ENCODE measurements around the gene C9orf43.
"Not testable (repeated sequence)": the region's sequence is repeated elsewhere in the genome, so short reads cannot be mapped to it uniquely, and the experiment has no call there.

The C9orf43 gene, protein sequence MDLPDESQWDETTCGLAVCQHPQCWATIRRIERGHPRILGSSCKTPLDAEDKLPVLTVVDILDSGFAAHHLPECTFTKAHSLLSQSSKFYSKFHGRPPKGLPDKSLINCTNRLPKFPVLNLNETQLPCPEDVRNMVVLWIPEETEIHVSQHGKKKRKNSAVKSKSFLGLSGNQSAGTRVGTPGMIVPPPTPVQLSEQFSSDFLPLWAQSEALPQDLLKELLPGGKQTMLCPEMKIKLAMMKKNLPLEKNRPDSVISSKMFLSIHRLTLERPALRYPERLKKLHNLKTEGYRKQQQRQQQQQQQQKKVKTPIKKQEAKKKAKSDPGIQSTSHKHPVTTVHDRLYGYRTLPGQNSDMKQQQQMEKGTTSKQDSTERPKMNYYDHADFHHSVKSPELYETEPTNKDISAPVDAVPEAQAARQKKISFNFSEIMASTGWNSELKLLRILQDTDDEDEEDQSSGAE

DNA sequence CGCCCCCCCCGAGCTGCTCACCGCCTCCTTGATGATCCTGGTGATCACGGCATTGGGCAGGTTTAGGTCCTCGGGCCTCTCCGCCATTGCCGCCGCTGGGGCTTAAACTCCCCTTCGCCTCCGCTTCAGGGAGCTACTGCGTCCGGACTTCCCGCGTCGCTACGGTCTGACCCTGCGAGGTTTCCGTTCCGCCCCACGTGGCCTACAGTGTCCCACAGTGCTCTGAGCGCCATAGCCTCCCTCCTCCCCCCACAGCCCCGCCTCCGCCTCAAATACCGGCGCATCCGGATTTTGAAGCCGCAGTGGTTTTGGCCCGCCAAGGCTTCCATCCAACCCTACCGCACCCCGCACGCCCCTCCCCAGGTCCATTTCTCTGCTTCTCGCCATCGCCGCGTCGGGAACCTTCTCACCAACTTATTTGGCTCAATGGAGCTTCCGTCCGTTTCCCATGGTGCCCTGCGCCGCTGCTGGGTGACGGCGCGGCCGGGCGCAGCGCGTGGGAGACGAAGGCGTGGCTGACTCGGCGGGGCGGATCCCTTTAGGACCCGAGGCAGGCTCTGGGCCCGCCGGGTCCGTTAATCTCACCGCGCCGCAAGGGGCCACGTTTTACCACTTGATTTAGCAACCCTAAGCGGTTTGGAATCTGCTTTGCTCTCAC, at the start of gene C9orf43, which contains the start of gene POLE3:
TSS of gene C9orf43 (plus strand) at position 541 of the 658 bp plus-strand sequence. CDS start 2,747 bp downstream, outside the sequence.
TSS of gene POLE3 (minus strand) at position 469 of the 658 bp plus-strand sequence. CDS start at position 87, 382 bp downstream.
- peak within 1 kb of the TSS; percentile 92 for H3K4me3 ChIP-seq (ENCODE audit: low read depth, low read length)

DNA sequence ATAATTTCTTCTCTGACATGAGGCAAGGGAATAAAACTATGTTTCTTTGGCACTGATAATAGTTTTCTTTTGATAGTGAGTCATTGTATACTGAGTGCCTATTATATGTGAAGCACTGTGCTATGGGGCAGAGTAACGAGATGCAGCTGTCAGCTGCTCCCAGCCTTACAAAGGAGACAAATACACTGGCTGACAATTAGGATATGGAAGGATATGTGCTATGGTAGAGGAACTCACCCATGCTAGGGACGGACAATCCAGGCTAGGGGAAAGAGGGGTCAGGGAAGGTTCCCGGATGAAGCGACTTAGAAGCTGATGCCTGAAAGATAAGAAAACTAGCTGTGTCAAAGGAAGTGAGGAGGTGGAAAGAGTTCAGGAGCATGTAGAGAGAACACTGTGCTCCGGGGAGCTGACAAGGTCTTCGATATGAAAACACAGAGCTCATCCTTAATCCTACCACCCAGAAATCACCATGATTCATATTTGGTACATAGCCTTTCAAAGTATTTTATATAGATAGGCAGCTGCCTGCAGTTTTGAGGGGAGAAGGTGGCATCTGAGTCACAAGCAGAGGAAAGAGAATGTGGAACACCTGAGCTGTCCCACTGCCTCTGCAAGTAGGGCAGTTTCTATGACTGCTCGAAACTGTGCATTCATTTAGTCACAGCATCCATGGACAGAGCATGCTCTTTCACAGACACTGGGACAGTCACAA, 49.1 kb upstream of the C9orf43 start:
- H3K4me3 ChIP-seq (ENCODE audit: low read depth, low read length), result no peak overlapping the region

DNA sequence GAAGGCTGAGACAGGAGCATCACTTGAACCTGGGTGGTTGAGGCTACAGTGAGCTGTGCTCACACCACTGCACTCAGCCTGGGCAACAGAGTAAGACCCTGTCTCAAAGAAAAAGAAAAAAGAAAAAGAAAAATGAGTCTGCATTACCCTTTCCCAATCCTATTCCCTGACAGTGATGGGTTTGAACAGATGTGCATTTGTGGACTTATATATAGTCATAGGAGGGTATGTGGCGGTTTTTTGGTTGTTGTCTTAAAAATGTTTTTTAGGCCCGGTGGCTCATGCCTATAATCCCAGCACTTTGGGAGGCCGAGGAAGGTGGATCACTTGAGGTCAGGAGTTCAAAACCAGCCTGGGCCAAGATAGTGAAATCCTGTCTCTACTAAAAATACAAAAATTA, 47.2 kb upstream of the C9orf43 start:
- H3K4me3 ChIP-seq (ENCODE audit: low read depth, low read length), result no peak overlapping the region

DNA sequence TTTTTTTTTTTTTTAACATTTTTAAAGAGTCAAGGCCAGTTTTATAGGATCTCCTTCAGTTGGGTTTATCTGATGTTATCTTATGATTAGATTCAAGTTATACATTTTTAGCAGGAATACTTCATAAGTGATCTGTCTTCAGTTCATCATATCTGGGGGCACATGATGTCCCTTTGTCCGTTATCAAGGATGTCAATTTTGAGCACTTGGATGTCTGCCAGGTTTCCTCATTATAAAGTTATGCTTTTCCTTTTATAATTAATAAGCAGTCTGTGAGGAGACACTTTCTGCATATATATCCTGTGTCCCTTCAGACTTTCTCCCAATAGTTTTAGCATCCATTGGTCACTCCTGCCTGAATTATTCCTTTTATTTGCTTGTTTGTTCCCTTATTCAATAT, 45.6 kb upstream of the C9orf43 start:
- no peak overlapping the region for H3K4me3 ChIP-seq (ENCODE audit: low read depth, low read length)

DNA sequence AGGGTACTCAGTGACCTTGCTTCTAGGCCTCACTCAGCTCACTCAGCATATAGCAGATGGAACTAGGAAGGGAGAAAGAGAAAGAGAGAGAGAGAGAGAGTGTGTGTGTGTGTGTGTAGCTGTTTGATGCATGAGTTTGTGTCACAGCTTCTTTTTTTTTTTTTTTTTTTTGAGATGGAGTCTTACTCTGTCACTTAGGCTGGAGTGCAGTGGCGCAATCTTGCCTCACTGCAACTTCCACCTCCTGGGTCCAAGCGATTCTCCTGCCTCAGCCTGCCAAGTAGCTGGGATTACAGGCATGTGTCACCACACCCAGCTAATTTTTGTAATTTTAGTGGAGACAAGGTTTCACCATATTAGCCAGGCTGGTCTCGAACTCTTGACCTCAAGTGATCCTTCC, 44.9 kb upstream of the C9orf43 start:
- not testable (repeated sequence) for H3K4me3 ChIP-seq (ENCODE audit: low read depth, low read length)

DNA sequence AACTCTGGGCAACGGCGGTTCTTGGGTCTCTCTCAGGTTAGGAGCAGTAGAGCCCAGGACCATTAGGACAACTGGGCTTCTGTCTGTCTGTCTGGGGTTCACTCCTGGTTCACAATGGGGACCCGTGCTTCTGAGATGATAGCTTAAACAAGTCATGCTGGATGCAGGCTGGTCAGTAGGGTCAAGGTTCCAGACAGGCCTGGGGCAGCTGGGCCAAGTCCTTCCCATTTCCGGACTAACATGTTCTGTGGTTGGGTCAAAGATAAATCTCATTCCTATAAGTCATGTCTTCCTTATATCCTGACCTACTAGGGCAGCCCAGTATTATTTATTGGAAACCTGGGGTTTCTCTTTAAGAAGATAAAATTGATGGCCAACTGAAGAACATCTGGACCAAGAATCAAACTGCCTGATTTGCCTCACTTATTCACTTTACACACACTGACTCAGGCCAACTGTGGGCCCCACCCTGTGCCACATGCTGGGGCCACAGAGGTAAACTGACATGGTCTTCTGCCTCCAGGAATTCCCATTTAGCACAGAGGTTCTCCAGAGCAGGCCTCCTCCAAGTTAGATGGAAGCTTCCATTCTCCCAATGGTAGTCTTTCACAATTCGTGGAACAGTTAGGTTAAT, 42.1 kb upstream of the C9orf43 start:
- no peak overlapping the region for H3K4me3 ChIP-seq (ENCODE audit: low read depth, low read length)

DNA sequence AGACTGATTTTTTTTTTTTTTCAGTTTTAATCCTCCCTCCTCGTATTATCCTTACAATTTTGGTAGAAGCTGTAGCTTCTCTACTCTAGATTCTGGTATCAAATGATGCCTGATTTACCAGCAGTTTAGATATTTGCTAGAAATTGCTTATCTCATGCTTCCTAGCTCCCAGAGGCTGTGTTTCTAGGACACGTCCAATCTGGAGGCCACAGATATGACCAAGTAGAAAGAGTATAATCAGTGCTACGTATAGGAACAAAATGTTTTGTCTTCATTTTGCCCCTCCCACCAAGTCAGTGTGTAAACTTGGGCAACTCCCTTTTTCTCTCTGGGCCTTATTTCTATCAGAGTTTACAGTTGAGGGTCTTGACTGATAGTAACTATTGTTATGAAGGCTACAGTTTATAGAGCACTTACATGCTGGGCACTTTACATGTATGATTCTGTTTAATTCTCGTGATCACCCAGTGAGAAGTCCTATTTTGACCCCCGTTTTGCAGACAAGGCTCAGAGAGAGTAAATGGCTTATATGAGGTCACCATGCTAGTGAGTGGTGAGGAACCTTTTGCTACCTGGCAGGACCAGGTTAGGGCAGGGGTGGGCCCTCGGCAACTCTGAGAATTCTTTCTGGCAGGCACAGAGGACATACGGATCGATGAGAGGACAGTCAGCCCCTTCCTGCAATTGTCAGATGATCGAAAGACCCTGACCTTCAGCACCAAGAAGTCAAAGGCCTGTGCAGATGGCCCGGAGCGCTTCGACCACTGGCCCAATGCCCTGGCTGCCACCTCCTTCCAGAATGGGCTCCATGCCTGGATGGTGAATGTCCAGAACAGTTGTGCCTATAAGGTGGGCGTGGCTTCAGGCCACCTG, 41.3 kb upstream of the C9orf43 start:
- no peak overlapping the region for H3K4me3 ChIP-seq (ENCODE audit: low read depth, low read length)

DNA sequence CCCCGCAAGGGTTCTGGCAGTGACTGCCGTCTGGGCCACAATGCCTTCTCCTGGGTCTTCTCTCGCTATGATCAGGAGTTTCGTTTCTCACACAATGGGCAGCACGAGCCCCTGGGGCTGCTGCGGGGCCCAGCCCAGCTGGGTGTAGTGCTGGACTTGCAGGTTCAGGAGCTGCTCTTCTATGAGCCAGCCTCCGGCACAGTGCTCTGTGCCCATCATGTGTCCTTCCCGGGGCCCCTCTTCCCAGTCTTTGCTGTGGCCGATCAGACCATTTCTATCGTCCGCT, 40.7 kb upstream of the C9orf43 start:
- H3K4me3 ChIP-seq (ENCODE audit: low read depth, low read length), result no peak overlapping the region

DNA sequence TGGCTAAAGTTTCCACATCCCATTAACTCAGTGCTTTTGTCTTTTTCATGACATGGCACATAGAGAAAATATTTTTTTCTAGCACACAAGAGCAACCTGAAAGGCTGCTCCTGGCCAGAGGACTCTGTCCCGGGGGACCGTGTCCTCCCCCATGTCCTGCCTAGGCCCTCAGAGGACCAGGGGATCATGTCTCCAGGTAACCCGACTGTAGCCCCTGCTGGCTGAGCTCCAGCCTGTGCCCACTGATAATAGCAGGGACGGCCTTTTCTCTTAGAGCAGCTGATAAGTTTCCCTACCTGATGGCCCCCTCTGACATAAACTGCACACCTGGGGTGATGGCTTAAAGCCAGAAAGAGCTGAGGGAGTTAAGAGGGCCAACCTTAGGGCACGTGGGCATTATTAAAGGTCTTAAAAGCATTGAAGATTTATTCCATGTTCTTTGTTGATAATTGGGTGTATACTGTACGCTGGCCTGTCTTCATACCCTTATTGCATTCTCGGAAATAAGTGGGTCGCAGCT, 39.7 kb upstream of the C9orf43 start:
- no peak overlapping the region for H3K4me3 ChIP-seq (ENCODE audit: low read depth, low read length)

DNA sequence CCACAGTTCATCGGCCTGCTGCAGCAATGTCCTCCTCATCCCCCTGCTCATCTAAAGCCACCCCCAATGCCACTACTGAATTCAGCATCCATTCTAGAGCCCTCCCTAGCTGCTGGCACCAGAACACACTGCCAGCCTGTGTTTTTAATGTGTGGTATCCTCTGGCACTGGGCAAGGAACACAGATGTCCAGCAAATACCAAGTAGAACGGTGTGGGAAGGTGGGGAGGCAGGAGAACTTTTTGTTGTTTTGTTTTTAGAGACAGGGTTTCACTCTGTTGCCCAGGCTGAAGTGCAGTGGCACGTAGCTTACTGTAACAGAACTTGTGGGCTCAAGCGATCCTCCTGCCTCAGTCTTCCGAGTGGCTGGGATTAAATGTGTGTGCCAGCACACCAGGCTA, 38.5 kb upstream of the C9orf43 start:
- H3K4me3 ChIP-seq (ENCODE audit: low read depth, low read length), result no peak overlapping the region

DNA sequence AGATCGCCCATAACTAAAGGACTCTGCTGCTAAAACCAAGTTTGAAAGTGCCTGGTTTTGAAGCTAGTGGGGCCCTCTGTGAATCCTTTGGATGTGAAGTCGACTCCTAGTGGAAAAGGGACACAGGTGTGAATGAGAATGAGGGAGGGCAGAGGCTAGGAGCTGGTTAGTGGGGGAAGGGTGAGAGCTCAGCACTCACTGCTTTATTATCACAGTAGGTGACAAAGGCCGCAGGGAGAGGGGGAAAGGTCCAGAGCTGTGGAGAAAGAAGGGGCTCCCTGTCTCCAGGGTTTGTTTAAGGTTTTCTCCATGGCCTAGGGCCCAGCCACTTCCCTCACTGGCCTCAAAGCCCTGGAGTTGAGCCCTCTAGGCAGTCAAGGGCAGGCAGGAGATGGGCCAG, 37.3 kb upstream of the C9orf43 start:
- H3K4me3 ChIP-seq (ENCODE audit: low read depth, low read length), result no peak overlapping the region

DNA sequence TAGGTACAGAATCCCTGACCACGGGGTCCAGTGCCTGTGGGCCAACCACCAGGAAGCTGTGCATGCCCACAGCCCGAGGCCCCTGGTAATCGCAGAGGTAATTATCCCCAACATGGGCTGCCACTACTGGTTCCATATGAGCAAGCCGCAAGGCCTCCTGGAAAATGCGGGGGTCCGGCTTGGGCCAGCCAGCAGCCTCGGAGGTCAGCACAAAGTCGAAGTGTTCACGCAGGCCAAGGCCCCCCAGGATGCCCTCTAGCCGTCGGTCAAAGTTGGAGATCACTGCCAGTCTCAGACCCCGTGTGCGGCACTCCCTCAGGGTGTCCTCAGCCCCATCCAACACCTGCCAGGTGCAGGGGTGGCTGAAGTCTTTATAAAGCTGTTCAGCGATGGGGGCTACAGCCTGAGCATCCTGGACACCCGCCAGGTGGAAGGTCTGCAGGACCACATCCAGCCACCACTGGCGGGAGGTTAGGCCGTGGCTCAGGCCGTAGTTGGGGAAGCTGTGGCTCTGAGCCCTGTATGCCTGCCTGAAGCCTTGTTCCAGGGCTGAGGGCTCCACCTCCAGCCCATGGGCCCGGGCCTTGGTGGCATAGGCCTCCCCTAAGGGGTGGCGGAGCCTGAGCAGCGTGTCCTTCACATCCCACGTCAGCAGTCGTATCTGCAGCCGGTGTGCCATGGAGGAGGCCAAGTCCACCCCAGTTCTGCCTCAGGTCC, 36.7 kb upstream of the C9orf43 start:
- H3K4me3 ChIP-seq (ENCODE audit: low read depth, low read length), result no peak overlapping the region

DNA sequence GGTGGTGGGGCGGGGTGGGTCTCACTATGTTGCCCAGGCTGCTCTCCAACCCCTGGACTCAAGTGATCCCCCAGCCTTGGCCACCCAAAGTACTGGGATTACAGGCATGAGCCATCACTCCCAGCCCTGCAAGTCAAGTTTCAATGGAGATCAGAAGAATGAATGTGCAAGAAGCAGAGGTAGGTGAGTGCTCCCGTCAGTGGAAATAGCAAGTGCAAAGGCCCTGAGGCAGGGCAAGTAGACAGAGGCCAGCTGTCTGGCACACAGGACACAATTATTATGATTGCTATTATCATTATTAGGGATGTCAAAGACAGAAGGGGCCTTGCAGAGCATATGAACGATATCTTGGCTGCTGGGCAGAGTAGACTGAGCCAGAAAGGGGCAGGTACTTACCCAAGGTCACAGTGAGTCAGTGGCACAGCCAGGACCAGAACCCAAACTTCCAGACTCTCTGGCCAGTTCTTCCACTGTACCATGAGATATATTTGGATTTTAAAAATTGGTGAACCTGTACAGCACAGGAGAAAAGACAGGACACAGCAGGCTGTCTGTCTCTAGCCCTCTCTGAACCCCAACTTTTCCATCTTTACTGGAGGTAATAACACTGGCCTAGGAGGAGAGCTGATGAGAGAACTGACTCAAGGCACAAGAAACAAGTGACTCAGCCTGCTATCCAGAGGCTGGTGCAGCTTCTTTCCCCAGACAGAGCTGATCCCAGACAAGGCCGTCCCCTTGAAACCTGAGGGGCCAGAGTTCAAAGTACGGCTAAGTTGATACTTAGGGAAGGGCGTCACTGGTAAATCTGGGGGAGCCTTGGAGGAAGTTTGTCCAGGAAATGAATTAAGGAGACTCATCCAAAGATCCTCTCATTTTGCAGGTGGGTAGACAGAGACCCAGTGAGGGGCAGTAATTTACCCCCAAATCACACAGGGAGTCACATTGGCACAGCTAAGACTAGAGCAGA, 35.2 kb upstream of the C9orf43 start:
- H3K4me3 ChIP-seq (ENCODE audit: low read depth, low read length), result no peak overlapping the region

DNA sequence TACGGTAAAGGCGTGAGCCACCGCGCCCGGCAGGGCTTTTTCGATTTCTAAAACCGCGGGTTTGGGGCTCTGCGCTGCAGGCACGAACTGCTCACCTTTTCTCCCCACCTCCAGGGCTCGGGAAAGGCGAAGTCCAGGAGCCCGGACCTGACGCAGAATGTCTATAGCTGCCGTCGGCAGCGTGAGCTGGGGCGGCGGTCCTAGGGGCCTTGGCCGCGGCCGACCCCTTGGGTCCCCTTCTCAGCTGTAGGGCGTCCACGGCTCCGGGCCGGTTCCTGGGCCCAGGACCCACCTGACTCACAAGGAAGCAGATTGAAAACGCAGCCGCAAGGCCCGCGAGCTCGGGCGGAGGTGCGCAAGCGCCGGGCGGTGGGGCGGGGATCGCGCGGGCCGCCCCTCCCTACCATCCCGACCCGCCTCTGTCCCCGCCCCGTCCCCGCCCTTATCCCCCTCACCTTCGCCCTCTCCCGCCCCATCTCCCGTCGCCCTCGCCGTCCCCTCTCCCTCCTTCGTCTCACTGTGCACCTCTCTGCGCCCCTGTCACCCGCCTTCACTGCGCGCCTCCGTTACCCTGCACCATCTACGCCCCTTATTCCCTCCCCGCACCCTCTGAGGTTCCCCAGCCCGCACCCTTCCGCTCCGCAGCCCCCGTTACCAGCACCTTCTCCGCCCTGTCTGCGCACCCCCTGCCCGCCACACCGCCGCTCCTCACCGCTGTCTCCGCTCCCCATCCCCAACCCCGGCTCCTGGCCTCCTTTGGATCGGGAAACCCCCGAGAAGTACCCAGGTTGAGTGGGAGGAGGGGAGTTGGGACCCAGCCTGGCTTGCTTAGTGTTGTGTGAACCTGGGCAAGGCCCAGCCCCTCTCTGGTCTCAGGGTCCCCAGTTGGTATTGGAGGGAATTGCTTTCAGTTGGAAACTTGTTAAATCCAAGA, 33.6 kb upstream of the C9orf43 start, which contains the start of gene HDHD3:
TSS of gene HDHD3 (minus strand) at position 353 of the 934 bp plus-strand sequence. CDS start 2,632 bp downstream, outside the sequence.
- peak within 1 kb of the TSS; percentile 65 for H3K4me3 ChIP-seq (ENCODE audit: low read depth, low read length)

DNA sequence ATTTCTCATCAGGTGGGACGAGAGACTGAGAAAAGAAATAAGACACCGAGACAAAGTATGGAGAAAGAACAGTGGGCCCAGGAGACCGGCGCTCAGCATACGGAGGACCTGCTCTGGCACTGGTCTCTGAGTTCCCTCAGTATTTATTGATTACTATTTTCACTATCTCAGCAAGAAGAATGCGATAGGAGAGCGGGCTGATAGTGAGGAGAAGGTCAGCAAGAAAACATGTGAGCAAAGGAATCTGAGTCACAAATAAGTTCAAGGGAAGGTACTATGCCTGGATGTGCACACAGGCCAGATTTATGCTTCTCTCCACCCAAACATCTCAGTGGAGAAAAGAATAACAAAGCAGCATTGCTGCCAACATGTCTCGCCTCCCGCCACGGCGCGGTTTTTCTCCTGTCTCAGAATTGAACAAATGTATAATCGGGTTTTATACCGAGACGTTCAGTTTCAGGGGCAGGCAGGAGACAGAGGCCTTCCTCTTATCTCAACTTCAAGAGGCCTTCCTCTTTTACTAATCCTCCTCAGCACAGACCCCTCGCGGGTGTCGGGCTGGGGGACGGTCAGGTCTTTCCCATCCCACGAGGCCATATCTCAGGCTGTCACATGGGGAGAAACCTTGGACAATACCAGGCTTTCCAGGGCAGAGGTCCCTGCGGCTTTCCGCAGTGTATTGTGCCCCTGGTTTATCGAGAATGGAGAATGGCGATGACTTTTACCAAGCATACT, 31.3 kb upstream of the C9orf43 start:
- H3K4me3 ChIP-seq (ENCODE audit: low read depth, low read length), result not testable (repeated sequence)

DNA sequence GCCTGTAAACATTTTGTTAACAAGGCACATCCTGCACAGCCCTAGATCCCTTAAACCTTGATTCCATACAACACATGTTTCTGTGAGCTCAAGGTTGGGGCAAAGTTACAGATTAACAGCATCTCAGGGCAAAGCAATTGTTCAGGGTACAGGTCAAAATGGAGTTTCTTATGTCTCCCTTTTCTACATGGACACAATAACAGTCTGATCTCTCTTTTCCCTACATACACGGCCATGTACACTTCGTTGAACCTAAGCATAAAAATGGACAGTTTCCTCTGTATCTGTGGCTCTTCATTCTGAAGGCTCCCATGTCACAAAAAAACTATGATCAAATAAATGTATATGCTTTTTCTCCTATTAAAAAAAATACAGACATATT, 30.7 kb upstream of the C9orf43 start:
- not testable (repeated sequence) for H3K4me3 ChIP-seq (ENCODE audit: low read depth, low read length)

All from iPS-11a (cell line).